ENCODE measurements around the gene CENPH. TPM values are rescaled to one million over a fixed set of nuclear protein-coding genes. Genes with fewer than 3 reads are reported as not detected.
A peak's percentile ranks its signal among the peaks of the same experiment; 100 is the strongest.

Gene CENPH
- total and polyA plus RNA-seq, 4 donors: 0.33 to 14.6 (median 0.77) TPM

DNA sequence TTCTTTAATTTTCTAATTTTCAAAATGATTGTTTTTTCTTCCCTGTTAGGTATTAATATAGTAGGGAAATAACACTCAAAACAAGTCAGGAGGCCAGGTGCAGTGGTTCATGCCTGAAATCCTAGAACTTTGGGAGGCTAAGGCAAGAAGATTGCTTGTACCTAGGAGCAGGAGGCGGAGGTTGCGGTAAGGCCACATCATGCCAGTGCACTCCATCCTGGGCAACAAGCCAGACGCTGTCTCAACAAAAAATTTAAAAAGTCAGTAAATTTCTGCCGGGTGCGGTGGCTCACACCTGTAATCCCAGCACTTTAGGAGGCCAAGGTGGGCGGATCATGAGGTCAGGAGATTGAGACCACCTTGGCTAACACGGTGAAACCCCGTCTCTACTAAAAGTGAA, 35.1 kb downstream of the CENPH start:
- peaks cover 2 to 9% (median 6%) of the 10 kb centered on the region in 4 donors for H3K36me3 ChIP-seq (ENCODE audit: control insufficient read depth in 4 of 4, insufficient read depth in 3 of 4, low read depth in 1 of 4, low read length in 3 of 4)
- no peaks in the 10 kb centered on the region for H3K27me3 ChIP-seq (ENCODE audit: control insufficient read depth in 4 of 4, insufficient read depth in 4 of 4, low read length in 3 of 4)
- no peaks in the 10 kb centered on the region for H3K9me3 ChIP-seq (ENCODE audit: control insufficient read depth in 4 of 4, low read length in 3 of 4)
- H3K4me3 ChIP-seq (ENCODE audit: low read depth in 1 of 3, low read length in 3 of 3): no peak overlapping the region
- TF ChIP-seq REST (IDR thresholded peaks at IDR 0.05): no peak
- no peak for TF ChIP-seq JUND (IDR thresholded peaks at IDR 0.05)
- no peak for TF ChIP-seq ATF3 (IDR thresholded peaks at IDR 0.05)
- TF ChIP-seq HNF4A (conservative IDR thresholded peaks at IDR 0.05): no peak
- no peak for TF ChIP-seq FOXA1 (IDR thresholded peaks at IDR 0.05)
- TF ChIP-seq FOXA2 (IDR thresholded peaks at IDR 0.05): no peak
- no peak for TF ChIP-seq YY1 (IDR thresholded peaks at IDR 0.05)
- TF ChIP-seq RXRA (IDR thresholded peaks at IDR 0.05): no peak
- no peak for TF ChIP-seq NR2F2 (IDR thresholded peaks at IDR 0.05)
- no peak for TF ChIP-seq RAD21 (IDR thresholded peaks at IDR 0.05)
- TF ChIP-seq ZBTB33 (IDR thresholded peaks at IDR 0.05): no peak
- no peak for TF ChIP-seq EGR1 (IDR thresholded peaks at IDR 0.05; ENCODE audit: low read depth in 2 of 2)
- no peak overlapping the region for H3K9ac ChIP-seq (ENCODE audit: low read depth in 1 of 2, low read length in 2 of 2)
- H3K27ac ChIP-seq (ENCODE audit: low read depth in 1 of 2, low read length in 2 of 2): no peak overlapping the region
- DNase-seq (ENCODE audit: low spot score): no peak
- 67% methylated on average over 8 of the region's 8 CpGs for WGBS
- H3K4me1 ChIP-seq (ENCODE audit: control insufficient read depth in 4 of 4, insufficient read depth in 4 of 4, low read length in 3 of 4): peaks cover 2 to 11% (median 5%) of the 10 kb centered on the region in 4 donors

DNA sequence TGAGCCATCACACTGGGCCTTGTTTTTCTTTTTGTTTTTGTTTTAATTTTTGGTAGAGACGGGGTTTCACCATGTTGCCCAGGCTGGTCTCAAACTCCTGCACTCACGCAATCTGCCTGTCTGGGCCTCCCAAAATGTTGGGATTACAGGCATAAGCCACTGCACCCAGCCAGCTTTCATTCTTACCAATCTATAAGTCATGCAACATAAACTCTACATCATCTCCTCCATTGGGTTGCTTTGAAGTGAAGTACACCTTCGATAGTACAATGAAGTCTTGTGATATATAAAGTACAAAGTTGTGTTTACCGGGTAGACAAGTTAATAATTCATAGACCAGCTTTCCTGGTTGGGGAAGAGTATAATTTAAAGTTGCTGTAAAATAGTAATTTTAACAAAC, 36.5 kb downstream of the CENPH start:
- no peak overlapping the region for H3K27ac ChIP-seq (ENCODE audit: low read depth in 1 of 2, low read length in 2 of 2)

More for the DNA sequence above, 36.5 kb downstream of the CENPH start:
- H3K4me1 ChIP-seq (ENCODE audit: control insufficient read depth in 4 of 4, insufficient read depth in 4 of 4, low read length in 3 of 4): peaks cover 2 to 21% (median 10%) of the 10 kb centered on the region in 4 donors
- WGBS: 64% methylated on average over 4 of the region's 4 CpGs
- no peaks in the 10 kb centered on the region for H3K9me3 ChIP-seq (ENCODE audit: control insufficient read depth in 4 of 4, low read length in 3 of 4)
- H3K36me3 ChIP-seq (ENCODE audit: control insufficient read depth in 4 of 4, insufficient read depth in 3 of 4, low read depth in 1 of 4, low read length in 3 of 4): peaks cover 0 to 9% (median 6%) of the 10 kb centered on the region in 4 donors
- H3K9ac ChIP-seq (ENCODE audit: low read depth in 1 of 2, low read length in 2 of 2): no peak overlapping the region
- H3K27me3 ChIP-seq (ENCODE audit: control insufficient read depth in 4 of 4, insufficient read depth in 4 of 4, low read length in 3 of 4): no peaks in the 10 kb centered on the region
- H3K4me3 ChIP-seq (ENCODE audit: low read depth in 1 of 3, low read length in 3 of 3): no peak overlapping the region
- TF ChIP-seq JUND (IDR thresholded peaks at IDR 0.05) (no peak), ATF3 (IDR thresholded peaks at IDR 0.05) (no peak), HNF4A (conservative IDR thresholded peaks at IDR 0.05) (peak in 1 of 2 donors; percentile 12)
- no peak for DNase-seq (ENCODE audit: low spot score)

Measured in liver (tissue), 9 donors.